Nephron (organoid): Measurements from ENCODE around the gene ZNF451.

ENCODE experiments used
- H3K27ac Mint-ChIP-seq, 3 experiments: 2 replicates each; pipeline ENCODE4 v1.8.0; 2020; ENCODE audit warnings: mixed read lengths in 3 of 3, mild to moderate bottlenecking in 2 of 3, moderate library complexity in 1 of 3
- H3K27me3 Mint-ChIP-seq: 2 replicates; pipeline ENCODE4 v1.8.0; 2021; ENCODE audit warnings: low read depth, mild to moderate bottlenecking, moderate library complexity, mixed read lengths
- H3K36me3 Mint-ChIP-seq: 2 replicates; pipeline ENCODE4 v1.8.0; 2020; ENCODE audit warnings: low read depth, mixed read lengths
- H3K4me1 Mint-ChIP-seq: 2 replicates; pipeline ENCODE4 v1.8.0; 2020; ENCODE audit warnings: mixed read lengths
- H3K4me3 Mint-ChIP-seq, 3 experiments: 2 replicates each; pipeline ENCODE4 v1.8.0; 2020; ENCODE audit warnings: mild to moderate bottlenecking in 3 of 3, mixed read lengths in 3 of 3, moderate library complexity in 2 of 3
- H3K9me3 Mint-ChIP-seq: 2 replicates; pipeline ENCODE4 v1.8.0; 2020; ENCODE audit warnings: mixed read lengths
- TF ChIP-seq, protein P1 (sequence below), 3 experiments: fragments of 200-600 bp; sonication (generic); IDR thresholded peaks; one replicate each; pipeline ENCODE4 v1.5.0; 2021; ENCODE audit warnings: antibody characterized with exemption in 3 of 3; ENCODE audit not compliant: unreplicated experiment in 3 of 3

The ZNF451 gene

DNA sequence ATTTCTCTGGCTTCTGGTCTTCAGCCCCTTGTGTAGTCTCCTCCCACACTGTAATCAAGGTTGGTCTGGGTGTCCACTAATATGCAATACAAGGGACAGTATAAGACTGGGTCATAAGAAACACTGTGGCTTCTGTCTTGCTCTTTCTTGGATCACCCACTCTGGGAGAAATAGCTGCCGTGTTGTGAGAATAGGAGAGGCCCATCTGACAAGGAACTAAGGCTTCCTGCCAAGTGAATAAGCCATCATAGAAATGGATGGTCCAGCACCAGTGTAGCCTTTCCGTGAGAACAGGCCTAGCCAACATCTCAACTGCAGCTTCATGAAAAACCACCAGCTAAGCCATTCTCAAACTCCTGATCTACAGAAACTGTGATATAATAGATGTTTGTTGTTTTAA lies 105.5 kb downstream of the ZNF451 start:
- H3K9me3 Mint-ChIP-seq = no peaks in the 10 kb centered on the region
- H3K27me3 Mint-ChIP-seq = no peaks in the 10 kb centered on the region
- H3K27ac Mint-ChIP-seq = no peak overlapping the region
- peaks cover 39% of the 10 kb centered on the region for H3K36me3 Mint-ChIP-seq
- no peak overlapping the region for H3K4me3 Mint-ChIP-seq
- TF ChIP-seq, protein P1, sequence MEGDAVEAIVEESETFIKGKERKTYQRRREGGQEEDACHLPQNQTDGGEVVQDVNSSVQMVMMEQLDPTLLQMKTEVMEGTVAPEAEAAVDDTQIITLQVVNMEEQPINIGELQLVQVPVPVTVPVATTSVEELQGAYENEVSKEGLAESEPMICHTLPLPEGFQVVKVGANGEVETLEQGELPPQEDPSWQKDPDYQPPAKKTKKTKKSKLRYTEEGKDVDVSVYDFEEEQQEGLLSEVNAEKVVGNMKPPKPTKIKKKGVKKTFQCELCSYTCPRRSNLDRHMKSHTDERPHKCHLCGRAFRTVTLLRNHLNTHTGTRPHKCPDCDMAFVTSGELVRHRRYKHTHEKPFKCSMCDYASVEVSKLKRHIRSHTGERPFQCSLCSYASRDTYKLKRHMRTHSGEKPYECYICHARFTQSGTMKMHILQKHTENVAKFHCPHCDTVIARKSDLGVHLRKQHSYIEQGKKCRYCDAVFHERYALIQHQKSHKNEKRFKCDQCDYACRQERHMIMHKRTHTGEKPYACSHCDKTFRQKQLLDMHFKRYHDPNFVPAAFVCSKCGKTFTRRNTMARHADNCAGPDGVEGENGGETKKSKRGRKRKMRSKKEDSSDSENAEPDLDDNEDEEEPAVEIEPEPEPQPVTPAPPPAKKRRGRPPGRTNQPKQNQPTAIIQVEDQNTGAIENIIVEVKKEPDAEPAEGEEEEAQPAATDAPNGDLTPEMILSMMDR (IDR thresholded peaks at IDR 0.05; ENCODE audit: unreplicated experiment in 3 of 3) = no peak
- H3K4me1 Mint-ChIP-seq = peaks cover 19% of the 10 kb centered on the region

GRCh38 chr6:57198926-57199636 lies 109.1 kb downstream of the ZNF451 start:
- Mint-ChIP-seq H3K9me3 (no peaks in the 10 kb centered on the region), H3K27ac (peak overlapping the region in 2 of 3 experiments; percentile 56 to 83), H3K4me1 (peaks cover 18% of the 10 kb centered on the region), H3K4me3 (no peak overlapping the region), H3K27me3 (no peaks in the 10 kb centered on the region), H3K36me3 (peaks cover 21% of the 10 kb centered on the region)
- TF ChIP-seq, protein P1 (IDR thresholded peaks at IDR 0.05; ENCODE audit: unreplicated experiment in 3 of 3) = no peak

GRCh38 chr6:57201718-57202117 lies 111.7 kb downstream of the ZNF451 start:
- H3K27me3 Mint-ChIP-seq = no peaks in the 10 kb centered on the region
- H3K36me3 Mint-ChIP-seq = peaks cover 22% of the 10 kb centered on the region
- H3K27ac Mint-ChIP-seq = peak overlapping the region in 1 of 3 experiments; percentile 13
- no peak overlapping the region for H3K4me3 Mint-ChIP-seq
- H3K4me1 Mint-ChIP-seq = peaks cover 18% of the 10 kb centered on the region
- TF ChIP-seq, protein P1 (IDR thresholded peaks at IDR 0.05; ENCODE audit: unreplicated experiment in 3 of 3) = no peak
- H3K9me3 Mint-ChIP-seq = no peaks in the 10 kb centered on the region

DNA sequence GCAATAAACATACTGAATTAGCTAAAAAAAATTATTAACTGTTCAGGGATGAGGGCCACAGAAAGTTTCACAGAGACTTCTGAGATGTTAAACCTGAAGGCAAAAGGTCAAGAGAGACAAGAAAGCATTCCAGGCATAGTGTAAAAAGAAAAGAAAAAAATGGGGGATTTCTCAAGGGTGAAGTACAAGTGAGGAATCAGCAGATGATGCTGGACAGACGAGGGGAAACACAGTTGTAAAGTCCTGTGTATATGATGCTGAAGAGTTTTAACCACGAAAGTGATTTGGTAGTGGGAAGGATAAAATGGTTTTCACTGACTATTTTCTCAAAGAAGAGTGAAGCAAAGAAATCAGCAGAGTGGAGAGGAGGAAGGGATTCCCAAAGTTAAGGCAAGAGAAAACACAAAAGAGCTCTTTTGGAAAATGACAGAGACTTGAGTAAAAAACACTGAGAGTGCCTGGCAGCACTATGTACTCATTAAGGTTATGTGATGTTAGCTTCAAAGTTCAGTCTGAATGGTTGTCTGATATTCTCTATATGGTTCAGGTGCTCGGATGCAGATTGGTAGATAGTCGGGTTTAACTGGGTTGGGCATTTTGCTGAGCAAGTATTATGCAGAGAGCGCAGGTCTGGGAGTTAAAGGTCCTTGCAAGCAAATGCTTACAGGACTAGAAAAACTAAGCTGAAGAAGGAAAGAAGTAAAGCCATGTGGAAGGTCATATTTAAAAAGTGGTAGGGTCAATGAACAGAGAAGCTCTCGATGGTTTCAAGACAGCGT lies 115.8 kb downstream of the ZNF451 start:
- H3K9me3 Mint-ChIP-seq = no peaks in the 10 kb centered on the region
- TF ChIP-seq, protein P1 (IDR thresholded peaks at IDR 0.05; ENCODE audit: unreplicated experiment in 3 of 3) = no peak
- H3K4me3 Mint-ChIP-seq = no peak overlapping the region
- peaks cover 9% of the 10 kb centered on the region for H3K4me1 Mint-ChIP-seq
- H3K27me3 Mint-ChIP-seq = no peaks in the 10 kb centered on the region
- H3K36me3 Mint-ChIP-seq = peaks cover 9% of the 10 kb centered on the region
- peak overlapping the region in 2 of 3 experiments; percentile 6 to 24 for H3K27ac Mint-ChIP-seq

DNA sequence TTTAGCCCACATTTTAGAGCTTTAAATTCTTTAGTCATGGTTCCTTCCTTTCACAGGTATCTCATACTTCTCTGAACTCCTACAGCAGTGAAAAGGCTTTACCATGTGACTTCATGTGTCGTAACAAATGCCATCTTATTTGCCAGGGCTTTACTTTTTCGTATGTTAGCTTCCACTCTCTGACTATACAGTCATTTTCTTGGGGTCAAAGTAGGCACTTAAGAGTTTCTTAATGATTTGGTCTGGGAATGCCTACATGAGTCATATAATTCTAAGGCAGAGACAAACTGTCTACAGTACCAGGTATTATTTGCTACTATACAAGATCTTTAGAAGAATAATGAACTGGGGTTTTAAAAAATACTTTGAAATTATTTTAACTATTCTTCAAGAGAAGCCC lies 117.2 kb downstream of the ZNF451 start:
- Mint-ChIP-seq H3K27me3 (no peaks in the 10 kb centered on the region), H3K27ac (no peak overlapping the region), H3K4me3 (no peak overlapping the region), H3K4me1 (peaks cover 5% of the 10 kb centered on the region), H3K9me3 (no peaks in the 10 kb centered on the region), H3K36me3 (peaks cover 5% of the 10 kb centered on the region)
- TF ChIP-seq, protein P1 (IDR thresholded peaks at IDR 0.05; ENCODE audit: unreplicated experiment in 3 of 3) = no peak
